WERI-Rb-1 (cell line): ENCODE data around the gene IZUMO4.

Source experiments
- DNase-seq: peaks from one replicate; pipeline ENCODE4 v3.0.0-alpha.2; 2020
- H3K27ac ChIP-seq: fragments of 250-450 bp; sonication (Bioruptor Pico); 2 replicates; pipeline ENCODE4 v1.5.1; 2020; ENCODE audit warnings: mild to moderate bottlenecking, moderate library complexity
- H3K27me3 ChIP-seq: fragments of 250-450 bp; sonication (Bioruptor Pico); 2 replicates; pipeline ENCODE4 v1.5.1; 2021; ENCODE audit warnings: mild to moderate bottlenecking, low read depth, moderate library complexity; ENCODE audit not compliant: insufficient read depth, severe bottlenecking
- H3K36me3 ChIP-seq: fragments of 250-450 bp; sonication (Bioruptor Pico); 2 replicates; pipeline ENCODE4 v1.5.1; 2020; ENCODE audit warnings: mild to moderate bottlenecking, moderate library complexity
- H3K4me3 ChIP-seq: 2 replicates; pipeline ENCODE4 v1.5.1; 2011; ENCODE audit warnings: low read depth, mild to moderate bottlenecking, control low read depth, low read length
- H3K9me3 ChIP-seq: fragments of 250-450 bp; sonication (Bioruptor Pico); 2 replicates; pipeline ENCODE4 v1.5.1; 2021; ENCODE audit warnings: mild to moderate bottlenecking, moderate library complexity; ENCODE audit not compliant: severe bottlenecking
- TF ChIP-seq, protein P1 (sequence below): IDR thresholded peaks from 2 replicates; pipeline ENCODE4 v1.5.1; 2011; ENCODE audit warnings: low read depth, mild to moderate bottlenecking, control low read depth, inconsistent platforms, low read length

The IZUMO4 gene

GRCh38 chr19:2115324-2115723, 18.6 kb downstream of the IZUMO4 start:
- Histone ChIP-seq H3K27ac (no peak overlapping the region), H3K36me3 (peaks cover 93% of the 10 kb centered on the region), H3K4me3 (no peak overlapping the region), H3K9me3 (no peaks in the 10 kb centered on the region), H3K27me3 (no peaks in the 10 kb centered on the region)
- TF ChIP-seq, protein P1, sequence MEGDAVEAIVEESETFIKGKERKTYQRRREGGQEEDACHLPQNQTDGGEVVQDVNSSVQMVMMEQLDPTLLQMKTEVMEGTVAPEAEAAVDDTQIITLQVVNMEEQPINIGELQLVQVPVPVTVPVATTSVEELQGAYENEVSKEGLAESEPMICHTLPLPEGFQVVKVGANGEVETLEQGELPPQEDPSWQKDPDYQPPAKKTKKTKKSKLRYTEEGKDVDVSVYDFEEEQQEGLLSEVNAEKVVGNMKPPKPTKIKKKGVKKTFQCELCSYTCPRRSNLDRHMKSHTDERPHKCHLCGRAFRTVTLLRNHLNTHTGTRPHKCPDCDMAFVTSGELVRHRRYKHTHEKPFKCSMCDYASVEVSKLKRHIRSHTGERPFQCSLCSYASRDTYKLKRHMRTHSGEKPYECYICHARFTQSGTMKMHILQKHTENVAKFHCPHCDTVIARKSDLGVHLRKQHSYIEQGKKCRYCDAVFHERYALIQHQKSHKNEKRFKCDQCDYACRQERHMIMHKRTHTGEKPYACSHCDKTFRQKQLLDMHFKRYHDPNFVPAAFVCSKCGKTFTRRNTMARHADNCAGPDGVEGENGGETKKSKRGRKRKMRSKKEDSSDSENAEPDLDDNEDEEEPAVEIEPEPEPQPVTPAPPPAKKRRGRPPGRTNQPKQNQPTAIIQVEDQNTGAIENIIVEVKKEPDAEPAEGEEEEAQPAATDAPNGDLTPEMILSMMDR: no peak
- no peak for DNase-seq

DNA sequence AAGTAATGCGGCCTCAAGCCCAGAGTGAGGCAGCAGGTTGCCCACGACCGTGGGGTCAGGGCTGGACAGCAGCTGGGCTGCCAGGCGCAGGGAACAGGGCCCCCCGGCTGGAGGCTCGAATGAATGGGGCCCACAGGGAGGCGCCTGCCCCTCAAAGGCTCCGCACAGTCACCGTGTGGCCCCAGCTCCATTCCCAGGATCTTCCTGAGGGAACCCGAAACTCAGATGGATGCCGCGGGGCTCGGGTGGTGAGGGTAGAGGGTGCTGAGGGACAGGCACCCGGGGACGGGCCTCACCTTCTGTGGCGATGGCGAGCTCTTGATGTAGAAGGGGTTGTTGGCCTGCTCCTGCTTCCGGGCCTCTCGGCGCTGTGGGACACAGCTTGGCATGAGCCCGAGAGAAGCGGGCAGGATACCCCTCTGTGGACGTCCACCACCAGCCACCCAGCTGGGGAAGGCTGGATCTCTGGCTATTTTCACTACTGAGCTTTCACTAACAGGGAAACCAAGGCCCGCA, 19.3 kb downstream of the IZUMO4 start:
- Histone ChIP-seq H3K36me3 (peaks cover 93% of the 10 kb centered on the region), H3K4me3 (no peak overlapping the region)
- TF ChIP-seq, protein P1: no peak

DNA sequence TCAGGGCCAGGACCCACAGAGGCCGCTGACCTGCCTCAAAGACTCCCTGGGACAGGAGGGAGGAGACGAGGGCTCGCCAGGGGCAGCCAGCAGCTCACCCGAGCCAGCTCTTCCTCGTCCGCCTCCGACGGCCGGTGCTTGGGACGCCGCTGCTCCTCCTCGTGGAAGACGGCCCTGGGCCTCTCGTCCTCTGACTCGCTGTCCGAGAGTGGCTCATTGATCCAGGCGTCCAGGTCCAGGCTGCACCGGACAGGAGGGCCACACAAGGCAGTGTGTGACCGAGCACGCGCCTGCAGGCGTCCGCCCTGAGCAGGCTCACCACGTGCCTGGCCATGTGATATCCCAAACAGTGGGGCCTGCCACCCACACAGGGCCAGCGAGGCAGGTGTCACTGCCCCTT, 19.8 kb downstream of the IZUMO4 start:
- H3K27ac ChIP-seq: no peak overlapping the region
- no peaks in the 10 kb centered on the region for H3K9me3 ChIP-seq
- TF ChIP-seq, protein P1: no peak
- H3K4me3 ChIP-seq: no peak overlapping the region
- no peak for DNase-seq
- peaks cover 93% of the 10 kb centered on the region for H3K36me3 ChIP-seq
- no peaks in the 10 kb centered on the region for H3K27me3 ChIP-seq

More for the DNA sequence above, 19.3 kb downstream of the IZUMO4 start:
- no peaks in the 10 kb centered on the region for H3K27me3 ChIP-seq
- H3K9me3 ChIP-seq: no peaks in the 10 kb centered on the region
- H3K27ac ChIP-seq: no peak overlapping the region
- no peak for DNase-seq

DNA sequence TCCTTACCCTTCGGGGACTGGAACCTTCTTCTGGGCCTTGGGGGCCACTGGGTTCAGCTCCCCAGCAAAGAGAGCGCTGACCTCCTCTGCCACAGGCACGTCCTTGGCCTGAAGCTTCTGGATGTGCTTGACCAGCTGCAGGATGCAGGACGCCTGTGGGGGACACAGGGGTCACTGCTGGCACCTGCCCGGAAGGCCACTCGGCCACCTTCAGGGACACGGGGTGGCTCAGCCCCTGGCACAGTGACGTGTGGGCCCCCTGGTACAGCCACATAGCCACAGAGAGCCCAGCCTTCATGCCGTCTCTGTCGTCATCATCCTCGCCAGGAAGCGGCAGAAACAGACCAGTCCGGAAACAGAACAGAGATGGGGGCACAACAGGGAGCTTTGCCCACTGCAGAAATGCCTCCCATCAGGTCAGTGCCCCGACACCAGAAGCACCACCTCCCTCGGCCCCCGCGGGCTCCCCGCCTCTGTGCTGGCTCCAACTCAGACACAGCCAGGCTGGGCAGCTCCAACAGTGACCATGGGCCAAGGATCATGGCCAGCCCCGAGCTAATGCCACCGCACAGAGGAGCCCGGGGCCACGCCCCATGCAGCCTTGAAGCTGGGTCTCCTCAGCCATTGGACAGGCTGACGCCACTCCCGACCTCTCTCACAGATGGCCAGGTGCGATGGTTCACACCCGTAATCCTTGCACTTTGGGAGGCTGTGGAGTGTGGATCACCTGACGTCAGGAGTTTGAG, 20.7 kb downstream of the IZUMO4 start:
- no peak for DNase-seq
- Histone ChIP-seq H3K36me3 (peaks cover 93% of the 10 kb centered on the region), H3K27ac (no peak overlapping the region), H3K4me3 (no peak overlapping the region), H3K27me3 (no peaks in the 10 kb centered on the region), H3K9me3 (no peaks in the 10 kb centered on the region)
- TF ChIP-seq, protein P1: no peak

GRCh38 chr19:2118438-2118837, 21.7 kb downstream of the IZUMO4 start:
- no peak for DNase-seq
- TF ChIP-seq, protein P1: no peak
- no peaks in the 10 kb centered on the region for H3K9me3 ChIP-seq

More at GRCh38 chr19:2118438-2118837, 21.7 kb downstream of the IZUMO4 start:
- H3K4me3 ChIP-seq: no peak overlapping the region
- H3K27me3 ChIP-seq: no peaks in the 10 kb centered on the region
- no peak overlapping the region for H3K27ac ChIP-seq
- peaks cover 96% of the 10 kb centered on the region for H3K36me3 ChIP-seq
